Esophagus muscularis mucosa (tissue), 4 donors: ENCODE results near the gene CPSF4L. TPM values are rescaled to one million over a fixed set of nuclear protein-coding genes. Genes with fewer than 3 reads are reported as not detected.
A peak's percentile ranks its signal among the peaks of the same experiment; 100 is the strongest.

Source experiments
- DNase-seq: peaks from one replicate; pipeline ENCODE4 v3.0.0-alpha.2; 2017; ENCODE audit errors: extremely low spot score
- H3K27ac ChIP-seq, 4 donors: fragments of 200-600 bp; sonication (generic); replicated peaks in 1 of 4; 1 replicate in 3 of 4; 2 replicates in 1 of 4; pipeline ENCODE4 v1.5.1; 2016 to 2019; ENCODE audit warnings: mild to moderate bottlenecking in 1 of 4
- H3K27me3 ChIP-seq, 4 donors: fragments of 200-600 bp; sonication (generic); one replicate each; pipeline versions ENCODE4 v1.5.1 to v1.6.0; 2016 to 2019
- H3K36me3 ChIP-seq, 4 donors: fragments of 200-600 bp; sonication (generic); one replicate each; pipeline ENCODE4 v1.5.1; 2016 to 2019
- H3K4me1 ChIP-seq, 4 donors: fragments of 200-600 bp; sonication (generic); one replicate each; pipeline ENCODE4 v1.5.1; 2016 to 2019
- H3K4me3 ChIP-seq, 4 donors: fragments of 200-600 bp; sonication (generic); 1 replicate in 2 of 4; 2 replicates in 2 of 4; pipeline ENCODE4 v1.5.1; 2016 to 2019; ENCODE audit warnings: mild to moderate bottlenecking in 4 of 4, moderate library complexity in 1 of 4
- H3K9me3 ChIP-seq, 4 donors: fragments of 200-600 bp; sonication (generic); 1 replicate in 3 of 4; 2 replicates in 1 of 4; pipeline ENCODE4 v1.5.1; 2016 to 2019
- CTCF ChIP-seq, 3 experiments: fragments of 200-600 bp in 2 of 3; fragments of 450-650 bp in 1 of 3; sonication (generic) in 2 of 3; IDR thresholded peaks; one replicate each; pipeline ENCODE4 v1.5.1; 2017 to 2019; ENCODE audit warnings: antibody characterized with exemption in 3 of 3, mild to moderate bottlenecking in 2 of 3, moderate library complexity in 1 of 3
- EP300 ChIP-seq: sonication (generic); formaldehyde crosslinking; IDR thresholded peaks from one replicate; pipeline ENCODE4 v1.6.1; 2017; ENCODE audit warnings: antibody characterized with exemption
- POLR2A ChIP-seq: fragments of 450-650 bp; IDR thresholded peaks from one replicate; pipeline ENCODE4 v1.6.1; 2017; ENCODE audit warnings: antibody characterized with exemption, moderate library complexity, mild to moderate bottlenecking, low read depth
- POLR2AphosphoS5 ChIP-seq, 2 donors: sonication (generic); formaldehyde crosslinking; IDR thresholded peaks; one replicate each; pipeline ENCODE4 v1.6.1; 2017; ENCODE audit warnings: antibody characterized with exemption in 2 of 2
- WGBS: methylation state at CpG from one replicate; pipeline ENCODE4 v1.1.5; 2018; 5-methylcytosine and 5-hydroxymethylcytosine counted together
- intact Hi-C: fragments of 100-400 bp; cut with DNase I; formaldehyde crosslinking; loops from one replicate; pipeline ENCODE4 v1.15.1; 2023
- total RNA-seq, 4 donors: library from RNA; depleted of rRNA; stranded (reverse); fragments of >200 nt; gene quantifications; one replicate each; pipeline versions ENCODE4 v1.1.0 to v1.2.1, GENCODE V29; 2016

Gene CPSF4L
- total RNA-seq, 4 donors from 2014 or later = not detected

DNA sequence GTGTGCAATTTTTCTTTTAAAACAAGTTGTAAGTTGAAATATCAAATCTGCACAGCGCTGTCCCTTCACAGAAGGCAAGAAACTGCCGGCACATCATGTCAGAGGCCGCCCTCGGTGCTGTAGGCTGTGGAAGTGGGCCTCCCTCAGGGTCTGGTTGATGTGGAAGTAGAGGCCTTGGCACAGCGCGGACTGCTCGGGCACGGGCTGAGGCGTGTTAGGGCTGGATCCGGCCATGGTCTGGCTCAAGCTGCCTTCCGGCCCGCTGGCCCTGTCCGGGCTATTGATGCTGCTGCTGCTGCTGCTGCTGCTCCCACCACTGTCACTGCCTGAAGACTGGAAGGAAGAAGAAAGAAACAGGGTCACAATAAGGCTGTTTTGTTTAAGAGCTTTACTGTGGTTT is 52.2 kb downstream of the CPSF4L start:
- Histone ChIP-seq H3K27me3 (no peaks in the 10 kb centered on the region), H3K9me3 (no peaks in the 10 kb centered on the region), H3K4me3 (no peak overlapping the region), H3K36me3 (peaks cover 41 to 69% (median 55%) of the 10 kb centered on the region in 4 donors), H3K4me1 (peaks cover 0 to 6% (median 2%) of the 10 kb centered on the region in 4 donors), H3K27ac (no peak overlapping the region)
- DNase-seq = no peak
- no peak for TF ChIP-seq POLR2AphosphoS5 (IDR thresholded peaks at IDR 0.05)
- no peak for TF ChIP-seq EP300
- no peak for TF ChIP-seq POLR2A
- no peak for TF ChIP-seq CTCF (IDR thresholded peaks at IDR 0.05)
- 98% methylated on average over 10 of the region's 13 CpGs for WGBS
- intact Hi-C loops = no loop called here

- H3K27ac ChIP-seq = peak overlapping the region in 1 of 4 donors; percentile 30
- 87% methylated on average over 16 of the region's 16 CpGs for WGBS
- no peaks in the 10 kb centered on the region for H3K27me3 ChIP-seq
- H3K9me3 ChIP-seq = no peaks in the 10 kb centered on the region
- H3K36me3 ChIP-seq = peaks cover 46 to 76% (median 65%) of the 10 kb centered on the region in 4 donors
- TF ChIP-seq POLR2A = no peak
- TF ChIP-seq EP300 = no peak
- no peak for TF ChIP-seq POLR2AphosphoS5 (IDR thresholded peaks at IDR 0.05)
- no peak for TF ChIP-seq CTCF (IDR thresholded peaks at IDR 0.05)
- no peak overlapping the region for H3K4me3 ChIP-seq
- DNase-seq = no peak
- intact Hi-C loops = no loop called here
- peaks cover 4 to 14% (median 9%) of the 10 kb centered on the region in 4 donors for H3K4me1 ChIP-seq
Measured at GRCh38 chr17:73208139-73208827, 53.4 kb downstream of the CPSF4L start.

- WGBS = 81% methylated on average over 10 of the region's 10 CpGs
- DNase-seq = no peak
Measured at GRCh38 chr17:73205459-73205961, 56.2 kb downstream of the CPSF4L start.

GRCh38 chr17:73203788-73204479 is 57.7 kb downstream of the CPSF4L start:
- Histone ChIP-seq H3K27ac (peak overlapping the region in 3 of 4 donors; percentile 29 to 53 (median 46)), H3K4me1 (peaks cover 12 to 29% (median 24%) of the 10 kb centered on the region in 4 donors), H3K9me3 (no peaks in the 10 kb centered on the region), H3K27me3 (no peaks in the 10 kb centered on the region), H3K4me3 (no peak overlapping the region), H3K36me3 (peaks cover 72 to 100% (median 98%) of the 10 kb centered on the region in 4 donors)
- WGBS = 71% methylated on average over 10 of the region's 10 CpGs
- intact Hi-C loops = no loop called here
- DNase-seq = no peak
- no peak for TF ChIP-seq EP300
- TF ChIP-seq CTCF (IDR thresholded peaks at IDR 0.05) = no peak
- no peak for TF ChIP-seq POLR2AphosphoS5 (IDR thresholded peaks at IDR 0.05)
- no peak for TF ChIP-seq POLR2A

More at GRCh38 chr17:73205459-73205961, 56.2 kb downstream of the CPSF4L start:
- Histone ChIP-seq H3K27ac (no peak overlapping the region), H3K4me1 (peaks cover 12 to 29% (median 24%) of the 10 kb centered on the region in 4 donors), H3K4me3 (no peak overlapping the region), H3K9me3 (no peaks in the 10 kb centered on the region), H3K36me3 (peaks cover 64 to 96% (median 92%) of the 10 kb centered on the region in 4 donors), H3K27me3 (no peaks in the 10 kb centered on the region)
- intact Hi-C loops = no loop called here
- TF ChIP-seq POLR2A (no peak), POLR2AphosphoS5 (IDR thresholded peaks at IDR 0.05) (no peak), EP300 (no peak), CTCF (IDR thresholded peaks at IDR 0.05) (no peak)
